HepG2 (cell line): ENCODE measurements around the gene PAPPA. TPM values are rescaled to one million over a fixed set of nuclear protein-coding genes. Genes with fewer than 3 reads are reported as not detected.

ENCODE experiments used
- ATAC-seq: fragments of 200-7000 bp; cut with Tn5 transposase; 3 replicates; pipeline ENCODE4 v1.9.1; 2020; ENCODE audit warnings: mild to moderate bottlenecking, moderate library complexity
- BruUV-seq: library from RNA; stranded (reverse); fragments of 400-500 nt; replicated peaks from 2 replicates; lab custom pipeline; 2021; lab: Mats Ljungman, UMichigan
- CTCF ChIA-PET: fragments of 300-600 bp; formaldehyde crosslinking; extraction: SDS; loops from one replicate; lab custom pipeline; 2021; ENCODE audit warnings: low total read pairs, inconsistent platforms, low intra/inter-chr PET ratio; lab: Yijun Ruan, JAX
- POLR2A ChIA-PET: fragments of 350-600 bp; sonication (Branson Sonifier 250); formaldehyde crosslinking; loops from one replicate; lab custom pipeline; 2020; ENCODE audit warnings: antibody characterized with exemption, inconsistent platforms; lab: Yijun Ruan, JAX
- DNase-seq: peaks from one replicate; pipeline ENCODE4 v3.0.0-alpha.2; 2015; ENCODE audit warnings: low spot score
- FAIRE-seq: peaks from 3 replicates; lab custom pipeline; 2011; peaks lifted over from hg19 to GRCh38; lab: Jason Lieb, UNC
- H2AFZ ChIP-seq: one replicate; pipeline ENCODE4 v1.6.1; 2011; ENCODE audit warnings: low read length, inconsistent platforms
- H3K27ac ChIP-seq: fragments of 300-600 bp; 3 replicates; pipeline ENCODE4 v1.8.0; 2011; ENCODE audit warnings: mixed run types, mild to moderate bottlenecking, mixed read lengths, low read length, inconsistent platforms; ENCODE audit not compliant: insufficient read depth; ENCODE audit errors: extremely low read length
- H3K27me3 ChIP-seq, 2 experiments: fragments of 200-600 bp in 1 of 2; 2 replicates in 1 of 2; 3 replicates in 1 of 2; pipeline versions ENCODE4 v1.6.0 to v1.8.0; 2011; ENCODE audit warnings: low read length in 2 of 2, mild to moderate bottlenecking in 2 of 2, moderate library complexity in 2 of 2, inconsistent platforms in 1 of 2; ENCODE audit not compliant: insufficient read depth in 2 of 2, control insufficient read depth in 1 of 2
- H3K36me3 ChIP-seq, 2 experiments: fragments of 200-600 bp in 1 of 2; replicated peaks in 1 of 2; 2 replicates in 1 of 2; 3 replicates in 1 of 2; pipeline versions ENCODE4 v1.5.1 to v1.8.0; 2011; ENCODE audit warnings: low read length in 2 of 2, inconsistent platforms in 1 of 2; ENCODE audit not compliant: insufficient read depth in 2 of 2, control insufficient read depth in 1 of 2
- H3K4me1 ChIP-seq: 2 replicates; pipeline ENCODE4 v1.5.1; 2012; ENCODE audit warnings: low read length, inconsistent platforms; ENCODE audit not compliant: insufficient read depth
- H3K4me2 ChIP-seq: 2 replicates; pipeline ENCODE4 v1.6.0; 2011; ENCODE audit warnings: low read depth, low read length, inconsistent platforms
- H3K4me3 ChIP-seq, 3 experiments: fragments of 200-600 bp in 1 of 3; sonication (generic), shearing (Covaris generic) in 1 of 3; replicated peaks in 1 of 3; 2 replicates each; pipeline ENCODE4 v1.5.1; 2011 to 2016; ENCODE audit warnings: low read length in 3 of 3, inconsistent platforms in 2 of 3, low read depth in 2 of 3, mild to moderate bottlenecking in 2 of 3, control low read depth in 1 of 3, mixed read lengths in 1 of 3; ENCODE audit not compliant: insufficient read depth in 1 of 3
- H3K79me2 ChIP-seq: one replicate; pipeline ENCODE4 v1.6.1; 2011; ENCODE audit warnings: low read length, inconsistent platforms; ENCODE audit not compliant: insufficient read depth
- H3K9ac ChIP-seq: 2 replicates; pipeline ENCODE4 v1.6.0; 2011; ENCODE audit warnings: mild to moderate bottlenecking, low read depth, low read length, inconsistent platforms; ENCODE audit not compliant: insufficient read depth
- H3K9me3 ChIP-seq: 2 replicates; pipeline ENCODE4 v1.5.1; 2012; ENCODE audit warnings: mild to moderate bottlenecking, low read length
- H4K20me1 ChIP-seq: 2 replicates; pipeline ENCODE4 v1.6.0; 2011; ENCODE audit warnings: inconsistent platforms, mild to moderate bottlenecking, low read length, moderate library complexity; ENCODE audit not compliant: insufficient read depth
- CSRNP2 ChIP-seq: sonication (generic); formaldehyde crosslinking; conservative IDR thresholded peaks from 2 replicates; pipeline ENCODE4 v1.8.0; 2022; ENCODE audit warnings: low read depth, missing genetic modification reagents
- ESRRA ChIP-seq: sonication (generic); formaldehyde crosslinking; IDR thresholded peaks from 2 replicates; pipeline ENCODE4 v1.5.1; 2020; ENCODE audit warnings: mild to moderate bottlenecking, low read depth, missing genetic modification reagents
- HOXA9 ChIP-seq: sonication (generic); formaldehyde crosslinking; IDR thresholded peaks from 2 replicates; pipeline ENCODE4 v1.8.1; 2022; ENCODE audit warnings: missing genetic modification reagents, mild to moderate bottlenecking, moderate library complexity, borderline replicate concordance
- KDM5A ChIP-seq: fragments of 200-600 bp; sonication (generic); IDR thresholded peaks from 2 replicates; pipeline ENCODE4 v1.7.0; 2018; ENCODE audit warnings: antibody characterized with exemption, mild to moderate bottlenecking, low read length, borderline replicate concordance
- MAFF ChIP-seq: IDR thresholded peaks from 2 replicates; pipeline ENCODE4 v1.6.1; 2011; ENCODE audit warnings: low read depth, low read length, improper control_type of control experiment
- MAFK ChIP-seq, 2 experiments: IDR thresholded peaks in 1 of 2; conservative IDR thresholded peaks in 1 of 2; 2 replicates each; pipeline ENCODE4 v1.6.1; 2011; ENCODE audit warnings: improper control_type of control experiment in 2 of 2, low read length in 2 of 2
- MEIS2 ChIP-seq: sonication (generic); formaldehyde crosslinking; IDR thresholded peaks from 2 replicates; pipeline ENCODE4 v1.9.0; 2021; ENCODE audit warnings: mild to moderate bottlenecking, missing genetic modification reagents
- PCBP2 ChIP-seq: fragments of 200-400 bp; formaldehyde crosslinking; optimal IDR thresholded peaks from 2 replicates; pipeline ENCODE3; 2018; ENCODE audit warnings: low read length, low read depth; ENCODE audit not compliant: poor library complexity, severe bottlenecking
- POLR2A ChIP-seq, 2 experiments: IDR thresholded peaks; 2 replicates each; pipeline ENCODE4 v1.6.1; 2011; ENCODE audit warnings: low read depth in 2 of 2, low read length in 2 of 2, mild to moderate bottlenecking in 1 of 2, moderate library complexity in 1 of 2; ENCODE audit not compliant: insufficient read depth in 1 of 2
- RAD51 ChIP-seq: fragments of 450-650 bp; IDR thresholded peaks from 2 replicates; pipeline ENCODE4 v1.6.1; 2016; ENCODE audit warnings: borderline replicate concordance
- SYNCRIP ChIP-seq: fragments of 200-400 bp; formaldehyde crosslinking; IDR thresholded peaks from 2 replicates; pipeline ENCODE4 v1.6.1; 2018; ENCODE audit warnings: mild to moderate bottlenecking, low read depth, low read length; ENCODE audit not compliant: insufficient read depth
- USF2 ChIP-seq, 2 experiments: sonication (generic) in 1 of 2; formaldehyde crosslinking in 1 of 2; IDR thresholded peaks; 2 replicates each; pipeline versions ENCODE4 v1.5.1 to v1.6.1; 2011 to 2020; ENCODE audit warnings: borderline replicate concordance in 1 of 2, low read depth in 1 of 2, low read length in 1 of 2, mild to moderate bottlenecking in 1 of 2, missing genetic modification reagents in 1 of 2, moderate library complexity in 1 of 2
- ZNF589 ChIP-seq: sonication (generic); formaldehyde crosslinking; conservative IDR thresholded peaks from 2 replicates; pipeline ENCODE4 v1.8.0; 2022; ENCODE audit warnings: mild to moderate bottlenecking, moderate library complexity, missing genetic modification reagents
- WGBS: methylation state at CpG from one replicate; pipeline ENCODE4 v1.1.6; 2017; ENCODE audit warnings: low lambda C conversion rate; 5-methylcytosine and 5-hydroxymethylcytosine counted together
- in situ Hi-C: cut with HindIII; loops from 2 replicates; pipeline ENCODE4 v1.10.0; 2017; ENCODE audit warnings: low pct_unique_long_range_greater_than_20kb; ENCODE audit not compliant: extremely low pct_ligation_motif_present
- intact Hi-C: fragments of 100-400 bp; cut with micrococcal nuclease; formaldehyde crosslinking; loops from one replicate; pipeline ENCODE4 v1.10.0; 2022; ENCODE audit not compliant: unreplicated experiment
- polyA plus RNA-seq, 8 experiments: library from polyadenylated mRNA; depleted of rRNA in 3 of 8; stranded (reverse) in 7 of 8; unstranded in 1 of 8; fragments of >200 nt; fragmentation: Illumina TruSeq in 4 of 8; extraction: Trizol in 4 of 8; gene quantifications; 2 replicates each; pipeline versions ENCODE4 v1.2.1 to v1.2.3, GENCODE V29; 2011 to 2016; ENCODE audit warnings: low read depth in 4 of 8, missing spikeins in 1 of 8, mixed read lengths in 1 of 8; ENCODE audit not compliant: insufficient read depth in 1 of 8
- total RNA-seq, 5 experiments: library from RNA; depleted of rRNA; stranded (reverse); fragments of >200 nt; fragmentation: Illumina TruSeq; extraction: Trizol; gene quantifications; 2 replicates each; pipeline ENCODE4 v1.2.3, GENCODE V29; 2016; ENCODE audit warnings: low read depth in 1 of 5

Gene PAPPA
- total and polyA plus RNA-seq, 2 of the 13 experiments (the other 11 are each of a cell fraction or from before 2014, with no cell fraction given): 0.09 to 0.11 TPM

DNA sequence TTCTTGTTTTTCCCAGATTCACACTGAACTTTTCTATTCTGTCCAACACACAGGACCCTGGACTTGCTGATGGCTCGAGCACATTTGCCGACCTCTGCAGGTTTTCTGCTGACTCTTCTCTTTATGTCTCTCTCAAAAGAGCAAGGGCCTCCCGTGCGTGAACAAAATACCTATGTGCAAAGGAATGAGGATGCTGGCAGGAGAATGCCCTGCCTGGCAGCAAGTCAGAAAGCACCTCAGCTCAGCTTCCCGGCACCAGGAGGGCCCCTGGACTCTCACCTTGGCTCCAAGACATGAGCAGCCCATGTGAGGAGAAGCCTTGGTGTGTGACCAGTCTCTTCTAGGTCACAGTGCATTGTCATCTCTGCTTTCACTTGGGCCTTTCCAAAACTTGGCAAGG, 36.1 kb downstream of the PAPPA start:
- Histone ChIP-seq H3K79me2 (no peaks in the 10 kb centered on the region), H3K4me3 (no peak overlapping the region), H3K36me3 (no peaks in the 10 kb centered on the region), H3K9ac (no peak overlapping the region), H3K27ac (no peak overlapping the region), H3K4me1 (peaks cover 15% of the 10 kb centered on the region), H3K9me3 (no peaks in the 10 kb centered on the region), H2AFZ (no peak overlapping the region)
- no peak for FAIRE-seq
- CTCF ChIA-PET: no interaction called here
- TF ChIP-seq MAFK (conservative IDR thresholded peaks at IDR 0.05 in 1 of 2, IDR thresholded peaks at IDR 0.05 in 1 of 2; ENCODE audit: low read length in 2 of 2) (peak; percentile 59 to 77; a peak in 3 of 4 replicates), MAFF (peak; percentile 73), HOXA9 (CRISPR knock-in tag) (no peak), ESRRA (CRISPR knock-in tag) (no peak)
- TF ChIP-seq, all 625 proteins: peak for 2
- BruUV-seq: no TSS peak
- POLR2A ChIA-PET: no interaction called here
- H4K20me1 ChIP-seq: no peaks in the 10 kb centered on the region
- intact Hi-C loops (no loop called here), in situ Hi-C loops (no loop called here)
- DNase-seq (no peak), ATAC-seq (no peak)
- H3K27me3 ChIP-seq: 0 out of 5 replicates have a peak, but pooled peaks cover 0 to 5% of the 10 kb centered on the region in 2 experiments
- WGBS: 18% methylated on average over 4 of the region's 5 CpGs
- no peak overlapping the region for H3K4me2 ChIP-seq

- ATAC-seq: peak; percentile 55
- FAIRE-seq: no peak
- TF ChIP-seq CSRNP2 (CRISPR knock-in tag) (no peak), POLR2A (IDR thresholded peaks at IDR 0.05; ENCODE audit: insufficient read depth in 1 of 2, low read depth in 2 of 2, low read length in 2 of 2) (no peak), SYNCRIP (no peak), USF2 (IDR thresholded peaks at IDR 0.05; ENCODE audit: low read depth, low read length) (peak; percentile 39; the same call in 1 of the 2 replicates), USF2 (CRISPR knock-in tag; IDR thresholded peaks at IDR 0.05; ENCODE audit: borderline replicate concordance) (no peak; the same call in 1 of the 2 replicates), KDM5A (no peak), PCBP2 (peak; percentile 50), RAD51 (peak; percentile 38; the same call in 1 of the 2 replicates), ZNF589 (CRISPR knock-in tag) (no peak), MEIS2 (CRISPR knock-in tag) (no peak)
These were observed 37.2 kb downstream of the PAPPA start for GRCh38 chr9:116190637-116191396.

More at GRCh38 chr9:116190637-116191396, 37.2 kb downstream of the PAPPA start:
- ChIA-PET POLR2A (interaction anchor here (0.6 kb wide), 1 partner anchor 657 kb away, joined by 4 read pairs; no protein-coding TSS in a partner anchor), CTCF (no interaction called here)
- Histone ChIP-seq H3K9me3 (no peaks in the 10 kb centered on the region), H3K27ac (no peak overlapping the region), H3K9ac (no peak overlapping the region), H2AFZ (no peak overlapping the region), H3K4me1 (peaks cover 15% of the 10 kb centered on the region), H4K20me1 (no peaks in the 10 kb centered on the region), H3K4me2 (no peak overlapping the region; the same call in 1 of the 2 replicates), H3K79me2 (no peaks in the 10 kb centered on the region), H3K36me3 (no peaks in the 10 kb centered on the region), H3K4me3 (no peak overlapping the region), H3K27me3 (0 out of 5 replicates have a peak, but pooled peaks cover 0 to 5% of the 10 kb centered on the region in 2 experiments)
- in situ Hi-C loops (no loop called here), intact Hi-C loops (no loop called here)
- BruUV-seq: no TSS peak
- WGBS: 17% methylated on average over 4 of the region's 6 CpGs
- peak; percentile 5 for DNase-seq
